NCI-H524 treated with DMSO at 0.1 percent for 48 hours (cell line): ENCODE results near the gene CAPN11.
"Not testable (repeated sequence)": the region's sequence is repeated elsewhere in the genome, so short reads cannot be mapped to it uniquely, and the experiment has no call there.

Experiments used
- DNase-seq: peaks from one replicate; lab custom pipeline; 2025; lab: John Stamatoyannopoulos, UW

The CAPN11 gene

DNA sequence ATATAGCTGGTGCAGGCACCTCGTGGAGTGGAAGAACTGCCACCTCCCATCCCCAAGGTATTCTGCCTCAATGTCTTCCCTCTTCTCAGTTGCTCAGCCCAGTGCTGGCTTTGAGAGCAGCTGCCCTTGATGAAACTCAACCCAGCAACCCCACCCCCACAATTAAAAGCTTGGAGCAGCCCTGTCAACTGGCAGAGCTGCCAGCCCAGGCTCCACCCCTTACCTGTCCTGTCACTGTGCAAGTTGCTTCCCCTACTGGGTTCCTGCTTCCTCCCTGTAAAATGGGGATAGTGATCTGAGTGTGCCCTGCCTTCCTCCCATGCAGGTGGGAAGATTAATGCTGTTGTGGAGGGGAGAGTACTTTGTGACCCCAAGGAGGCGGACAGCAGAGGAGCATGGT lies 26.7 kb upstream of the CAPN11 start:
- DNase-seq, result no peak

DNA sequence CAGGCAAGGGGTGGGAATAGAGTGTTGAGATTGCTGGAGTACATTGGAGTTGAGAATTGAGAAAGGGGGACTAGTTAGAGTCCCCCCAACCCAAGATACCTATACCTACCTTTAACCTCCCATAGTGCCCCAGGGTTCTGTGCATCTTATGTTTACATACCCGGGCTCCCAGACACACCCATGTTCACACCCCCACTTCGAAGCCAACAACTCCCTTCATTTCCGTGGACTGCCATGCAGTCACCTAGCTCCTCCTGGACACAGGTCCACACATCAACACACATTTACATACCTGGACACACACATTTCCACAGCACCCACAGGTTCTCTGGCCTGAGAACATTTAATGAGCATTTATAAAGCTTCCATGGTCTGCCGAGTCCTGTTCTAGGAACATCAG lies 26.1 kb upstream of the CAPN11 start:
- DNase-seq, result no peak

DNA sequence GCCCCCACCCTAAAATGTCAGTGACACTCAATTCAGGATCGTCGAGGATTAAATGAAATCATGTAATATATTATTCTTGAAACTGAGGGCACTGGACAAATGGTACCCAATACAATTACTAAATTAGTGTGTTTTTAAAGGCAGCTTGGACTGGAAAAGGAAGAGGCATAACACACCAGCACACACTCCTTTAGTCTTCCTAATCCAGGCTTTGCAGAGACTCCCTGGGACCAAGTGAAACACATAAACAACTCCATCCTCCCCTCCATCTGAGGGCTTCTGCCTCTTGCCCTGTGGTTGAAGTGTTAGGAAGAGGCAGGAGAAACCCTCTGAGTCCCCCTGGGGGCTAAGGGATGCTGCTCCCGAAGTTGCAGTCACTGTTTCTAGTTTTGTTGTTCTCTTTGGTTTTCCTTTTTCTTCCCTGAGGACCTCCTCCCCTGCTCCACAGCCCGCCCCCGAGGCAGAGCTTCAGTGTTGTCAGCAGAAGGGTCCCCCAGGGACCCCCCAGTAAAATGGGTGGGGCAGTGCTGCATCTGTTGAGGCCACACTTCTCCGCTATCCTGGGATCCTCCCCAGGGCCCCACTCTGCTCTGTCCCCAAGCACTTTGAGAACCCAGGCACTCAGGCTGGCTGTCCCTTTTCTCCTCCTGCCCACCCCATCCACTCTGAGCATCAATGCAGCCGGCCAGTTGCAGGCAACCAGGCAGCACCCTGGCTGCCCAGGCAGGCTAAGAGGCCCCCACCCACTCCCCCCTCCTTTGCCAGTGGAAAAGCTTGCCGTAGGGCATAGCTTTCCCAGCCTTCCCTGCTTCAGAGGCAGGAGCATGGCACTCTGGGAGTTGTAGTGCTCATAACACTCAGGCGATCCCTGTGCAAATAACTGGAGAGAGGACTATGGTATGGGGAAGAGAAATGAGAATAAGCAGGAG lies 25.4 kb upstream of the CAPN11 start:
- no peak for DNase-seq

DNA sequence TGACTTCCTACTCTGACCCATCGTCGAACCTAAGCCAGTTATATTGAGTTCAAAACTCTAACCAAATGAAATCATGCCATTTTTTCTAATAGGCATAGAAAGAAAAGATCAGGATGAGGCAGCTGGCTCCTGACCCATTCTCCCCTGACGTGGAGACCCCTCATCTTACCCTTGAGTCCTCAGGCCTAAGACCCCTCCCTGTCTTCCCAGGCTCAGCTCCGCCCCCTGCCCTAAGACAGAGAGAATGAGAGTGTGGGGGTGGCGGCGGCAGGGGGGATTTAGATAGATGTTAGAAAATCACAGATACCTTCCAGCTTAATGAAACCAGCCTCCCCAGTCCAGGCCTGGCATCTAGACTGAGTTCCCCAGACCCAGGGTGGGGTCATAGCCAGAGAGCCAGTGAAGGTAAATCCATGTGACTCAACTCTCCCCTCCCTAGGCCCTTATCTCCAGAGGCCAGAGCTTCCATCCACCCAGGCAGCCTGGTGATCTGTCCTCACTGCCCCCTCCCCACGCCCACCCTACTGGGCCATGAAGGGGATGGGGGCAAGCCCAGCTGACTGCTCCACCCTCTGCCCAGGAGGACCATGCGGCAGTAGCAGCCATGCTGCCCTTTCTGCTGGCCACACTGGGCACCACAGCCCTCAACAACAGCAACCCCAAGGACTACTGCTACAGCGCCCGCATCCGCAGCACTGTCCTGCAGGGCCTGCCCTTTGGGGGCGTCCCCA lies 24.5 kb upstream of the CAPN11 start:
- DNase-seq, result no peak

DNA sequence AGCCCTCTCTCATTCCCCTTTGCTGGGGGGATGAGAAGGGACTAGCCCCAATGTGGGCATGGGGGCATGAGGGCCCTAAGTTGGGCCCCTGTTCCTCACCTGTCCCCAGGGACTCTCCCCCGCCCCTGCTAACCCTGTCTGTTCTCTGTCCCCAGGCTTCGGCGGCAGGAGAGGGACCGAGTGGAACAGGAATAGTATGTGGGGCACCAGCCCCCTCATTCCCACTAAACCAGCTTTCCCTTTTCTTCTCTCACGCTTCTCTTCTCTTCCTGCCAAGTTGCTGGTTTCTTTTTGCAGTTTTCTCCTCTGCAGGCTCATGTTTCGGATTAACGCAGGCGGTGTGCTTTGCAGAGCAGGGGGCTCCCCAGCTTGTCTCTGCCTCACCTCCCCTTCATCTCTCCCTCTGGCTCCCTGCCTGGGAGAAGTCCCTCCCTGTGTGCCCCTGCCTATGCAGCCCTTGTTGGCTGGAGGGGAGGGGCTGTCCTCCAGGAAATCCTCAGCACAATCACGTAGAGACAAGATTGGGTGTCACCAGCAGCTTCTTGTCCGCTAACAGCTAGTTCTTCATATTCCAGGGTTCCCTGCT lies 23.4 kb upstream of the CAPN11 start:
- no peak for DNase-seq

DNA sequence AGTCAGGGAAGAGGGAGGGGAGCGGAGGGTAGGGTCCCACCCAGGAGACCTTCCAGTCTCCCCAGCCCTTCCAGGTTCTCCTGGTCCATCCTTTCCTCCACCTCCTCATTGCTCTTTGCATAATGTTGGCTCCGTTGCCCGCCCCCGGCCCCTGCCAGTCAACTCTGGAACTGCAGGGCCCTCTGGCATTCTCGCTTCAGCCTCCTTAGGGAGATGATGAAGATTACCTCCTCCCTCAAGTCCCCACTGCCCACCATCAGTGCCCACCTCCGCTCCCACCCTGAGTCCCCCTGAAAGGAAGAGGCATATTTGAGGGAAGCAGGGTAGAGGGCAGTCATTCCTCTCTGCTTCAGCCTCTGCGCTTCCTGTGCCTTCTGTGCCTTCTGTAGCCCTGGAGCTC lies 22.7 kb upstream of the CAPN11 start:
- DNase-seq, result no peak

DNA sequence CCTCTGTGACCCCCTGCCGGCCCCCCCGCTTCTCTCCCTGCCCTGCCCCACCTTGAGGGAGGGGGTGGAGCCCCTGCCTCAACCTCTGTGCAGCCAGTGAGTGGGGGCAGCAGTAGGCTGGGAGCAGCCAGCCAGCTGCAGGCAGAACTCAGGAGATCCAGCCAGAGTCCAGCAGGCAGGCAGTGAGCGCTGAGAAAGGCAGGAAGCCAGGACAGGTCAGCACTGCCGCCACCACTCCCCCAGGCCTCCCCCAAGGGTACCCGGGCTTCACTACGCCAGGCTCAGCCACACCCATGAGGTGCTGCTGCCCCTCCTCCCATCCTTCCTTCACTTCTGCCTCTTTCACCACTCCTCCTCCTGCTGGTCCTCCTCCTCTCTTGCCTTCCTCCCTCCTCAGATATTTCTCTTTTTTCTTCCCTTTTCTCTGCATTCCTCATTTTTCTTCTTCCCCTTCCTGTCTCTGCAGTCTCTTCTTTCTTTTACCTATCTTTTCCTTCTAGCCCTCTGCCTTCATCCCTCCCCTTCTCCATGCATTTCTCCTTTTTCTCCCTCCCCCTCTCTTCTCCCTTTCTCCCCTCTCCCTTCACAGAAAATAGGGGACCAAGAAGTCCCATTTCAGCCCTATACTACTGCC lies 19.8 kb upstream of the CAPN11 start:
- DNase-seq, result no peak

DNA sequence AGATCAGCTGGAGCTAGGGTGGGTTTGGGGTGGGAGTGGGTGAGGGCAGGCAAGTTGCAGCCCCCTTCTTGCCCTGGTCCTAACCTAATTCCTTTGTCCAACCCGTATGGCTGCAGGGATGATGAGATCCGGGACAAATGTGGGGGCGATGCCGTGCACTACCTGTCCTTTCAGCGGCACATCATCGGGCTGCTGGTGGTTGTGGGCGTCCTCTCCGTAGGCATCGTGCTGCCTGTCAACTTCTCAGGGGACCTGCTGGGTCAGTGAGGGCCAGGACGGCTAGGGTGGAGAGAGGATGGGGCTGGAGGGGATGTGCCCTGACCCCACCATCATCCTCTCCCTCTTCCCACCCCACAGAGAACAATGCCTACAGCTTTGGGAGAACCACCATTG lies 19.3 kb upstream of the CAPN11 start:
- no peak for DNase-seq

DNA sequence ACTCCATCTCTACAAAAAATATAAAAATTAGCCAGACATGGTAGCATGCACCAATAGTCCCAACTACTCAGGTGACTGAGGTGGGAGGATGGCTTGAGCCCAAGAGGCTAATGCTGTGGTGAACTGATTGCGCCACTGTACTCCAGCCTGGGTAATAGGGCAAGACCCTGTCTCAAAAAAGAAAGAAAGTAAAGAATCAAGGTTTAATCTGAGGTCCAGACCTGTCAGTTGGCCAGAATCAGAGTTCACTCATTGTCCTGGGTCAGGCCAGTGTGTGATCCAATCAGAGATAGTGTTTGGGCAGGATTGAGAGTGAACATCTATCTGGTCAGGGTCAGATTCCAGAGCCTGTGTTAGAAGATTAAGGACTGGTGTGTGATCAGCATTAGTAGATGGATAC lies 15.8 kb upstream of the CAPN11 start:
- DNase-seq, result no peak

DNA sequence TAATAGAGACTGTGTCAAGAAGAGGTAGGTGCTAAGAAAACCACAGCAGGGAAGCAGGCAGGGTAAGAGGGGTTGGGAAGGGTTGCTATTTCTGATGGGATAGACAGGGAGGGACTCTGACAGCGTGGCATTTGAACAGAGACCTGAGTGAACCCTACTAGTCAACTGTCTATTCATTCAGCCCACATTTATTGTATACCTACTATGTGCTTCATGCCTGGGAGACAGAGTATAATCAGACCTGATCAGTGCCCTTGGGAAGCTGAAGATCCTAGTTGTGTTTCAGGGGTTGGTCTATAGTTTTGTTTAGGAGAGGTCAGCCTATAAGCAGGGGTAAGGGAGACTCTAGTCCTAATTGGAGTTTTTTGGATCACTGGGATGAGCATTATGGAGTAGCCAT lies 14.9 kb upstream of the CAPN11 start:
- DNase-seq, result no peak

DNA sequence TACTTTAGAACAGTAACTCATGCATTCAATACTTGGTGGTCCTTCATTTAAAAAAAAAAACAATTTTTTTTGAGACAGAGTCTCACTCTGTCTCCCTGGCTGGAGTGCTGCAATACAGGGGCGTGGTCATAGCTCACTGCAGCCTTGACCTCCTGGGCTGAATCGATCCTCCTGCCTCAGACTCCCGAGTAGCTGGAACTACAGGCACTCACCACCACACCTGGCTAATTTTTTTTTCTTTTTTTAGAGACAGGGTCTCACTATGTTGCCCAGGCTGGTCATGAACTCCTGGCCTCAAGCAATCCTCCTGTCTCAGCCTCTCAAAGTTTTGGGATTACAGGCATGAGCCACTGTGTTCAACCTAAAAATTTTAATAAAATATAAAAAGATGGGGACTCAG lies 14.1 kb upstream of the CAPN11 start:
- DNase-seq, result not testable (repeated sequence)

DNA sequence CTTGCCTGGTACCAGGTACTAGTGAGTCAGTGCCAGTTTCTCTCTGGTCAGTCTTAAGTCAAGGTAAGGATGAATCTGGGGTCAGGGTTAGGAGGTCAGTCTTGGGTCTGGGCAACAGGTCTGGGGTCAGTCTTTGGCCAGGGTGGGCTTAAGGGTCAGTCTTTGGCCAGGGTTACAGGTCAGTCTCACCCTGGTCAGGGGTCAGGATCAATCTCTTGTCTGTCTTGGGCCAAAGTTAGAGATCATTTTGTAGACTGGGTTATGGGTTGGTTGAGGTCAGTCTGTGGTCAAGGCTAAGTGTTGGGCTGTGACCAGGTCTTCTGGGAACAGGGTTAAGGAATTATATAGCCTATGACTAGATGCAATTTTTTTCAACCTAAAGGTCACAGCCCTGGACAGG lies 12.8 kb upstream of the CAPN11 start:
- no peak for DNase-seq

DNA sequence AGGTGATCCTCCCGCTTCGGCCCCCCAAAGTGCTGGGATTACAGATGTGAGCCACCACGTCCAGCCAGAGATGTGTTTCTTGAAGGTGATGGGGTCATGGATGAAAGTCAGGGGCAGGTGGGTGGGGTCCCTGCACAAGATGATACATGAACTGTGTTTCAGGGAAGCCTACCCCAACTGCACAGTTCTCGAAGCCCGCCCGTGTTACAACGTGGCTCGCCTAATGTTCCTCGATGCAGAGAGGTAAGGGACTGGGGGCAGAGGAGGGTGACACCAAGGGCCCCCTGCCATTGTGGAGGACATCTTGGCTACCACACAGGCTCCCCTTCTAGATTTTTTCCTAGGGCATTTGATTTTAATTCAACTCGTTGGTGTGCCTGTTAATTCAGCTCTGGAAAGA lies 11.9 kb upstream of the CAPN11 start:
- DNase-seq, result no peak

DNA sequence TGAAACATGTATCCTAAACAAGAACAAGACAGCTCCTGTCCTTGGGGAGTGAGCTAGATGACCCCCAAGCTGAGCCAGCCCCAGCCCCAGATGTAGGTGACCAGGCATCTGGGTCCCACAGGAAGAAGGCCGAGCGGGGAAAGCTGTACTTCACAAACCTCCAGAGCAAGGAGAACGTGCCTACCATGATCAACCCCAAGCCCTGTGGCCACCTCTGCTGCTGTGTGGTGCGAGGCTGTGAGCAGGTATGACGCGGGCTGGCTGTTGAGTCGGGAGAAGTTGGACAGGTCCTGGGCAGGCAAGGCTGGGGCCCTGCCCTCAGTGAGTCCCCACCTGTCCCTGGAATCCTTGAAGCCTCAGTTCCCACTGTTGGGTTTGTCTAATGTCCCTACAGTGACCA lies 11.4 kb upstream of the CAPN11 start:
- DNase-seq, result no peak

DNA sequence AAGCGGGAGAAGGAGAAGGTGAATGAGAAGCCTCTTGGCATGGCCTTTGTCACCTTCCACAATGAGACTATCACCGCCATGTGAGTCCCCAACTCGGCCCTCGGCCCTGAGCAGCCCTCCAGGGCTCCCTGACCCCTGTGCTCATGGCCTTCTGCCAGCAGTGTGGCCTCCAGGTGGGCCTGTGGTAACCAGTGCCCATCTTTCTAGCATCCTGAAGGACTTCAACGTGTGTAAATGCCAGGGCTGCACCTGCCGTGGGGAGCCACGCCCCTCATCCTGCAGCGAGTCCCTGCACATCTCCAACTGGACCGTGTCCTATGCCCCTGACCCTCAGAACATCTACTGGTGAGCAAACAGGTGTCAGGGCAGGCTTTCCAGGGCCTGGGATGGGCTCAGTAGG lies 10.3 kb upstream of the CAPN11 start:
- no peak for DNase-seq

DNA sequence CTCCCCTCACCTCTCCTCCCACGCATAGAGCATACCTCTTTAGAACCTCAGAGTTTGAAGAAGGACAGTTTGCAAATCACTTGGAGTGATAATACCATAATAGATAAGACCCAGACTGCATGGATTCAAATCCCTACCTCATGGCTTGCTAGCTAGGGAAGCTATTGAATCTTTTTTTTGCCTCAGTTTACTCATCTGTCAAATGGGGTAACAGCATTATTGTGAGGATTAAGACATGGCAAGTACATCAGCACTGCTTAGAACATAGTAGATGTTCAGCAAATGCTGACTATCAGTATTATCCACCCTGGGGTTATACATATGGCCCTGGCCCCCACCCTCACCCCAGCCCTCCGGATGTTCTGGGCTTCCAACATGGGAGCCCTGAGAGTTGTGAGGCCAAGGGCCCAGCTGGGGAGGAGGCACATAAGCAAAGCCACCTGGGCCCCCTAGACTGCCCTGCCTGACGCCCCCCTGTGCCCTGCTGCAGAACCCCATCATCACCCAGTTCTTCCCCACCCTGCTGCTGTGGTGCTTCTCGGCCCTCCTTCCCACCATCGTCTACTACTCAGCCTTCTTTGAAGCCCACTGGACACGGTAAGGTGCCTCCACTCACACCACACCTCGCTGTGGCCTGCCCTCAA lies 9.1 kb upstream of the CAPN11 start:
- no peak for DNase-seq

DNA sequence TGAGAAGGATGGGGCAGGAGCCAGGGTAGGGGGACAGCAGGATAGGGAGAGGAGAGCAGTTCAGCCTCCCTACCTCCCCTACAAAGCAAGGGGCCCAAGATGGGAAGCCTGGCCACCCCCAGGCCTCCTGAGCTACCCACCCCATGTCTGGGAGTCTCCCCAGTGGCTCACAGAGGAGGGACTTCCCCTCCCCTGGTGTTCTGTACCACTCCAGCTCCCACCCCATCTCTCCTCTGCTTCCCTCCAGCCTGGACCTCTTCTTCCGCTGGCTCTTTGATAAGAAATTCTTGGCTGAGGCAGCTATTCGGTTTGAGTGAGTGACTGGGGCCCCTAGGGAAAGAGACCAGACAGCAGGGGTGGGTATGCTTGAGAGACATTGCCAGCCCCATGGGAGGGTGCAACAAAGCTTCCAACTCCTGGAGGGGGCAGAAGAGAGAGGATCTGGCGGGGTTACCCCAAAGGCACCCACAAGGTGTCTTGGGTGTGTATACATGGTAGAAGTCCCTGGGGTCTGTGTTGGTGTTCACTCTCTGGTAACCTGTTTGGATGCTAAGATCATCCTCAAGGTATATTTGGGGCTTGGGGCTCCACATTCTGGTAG lies 8.2 kb upstream of the CAPN11 start:
- DNase-seq, result no peak

DNA sequence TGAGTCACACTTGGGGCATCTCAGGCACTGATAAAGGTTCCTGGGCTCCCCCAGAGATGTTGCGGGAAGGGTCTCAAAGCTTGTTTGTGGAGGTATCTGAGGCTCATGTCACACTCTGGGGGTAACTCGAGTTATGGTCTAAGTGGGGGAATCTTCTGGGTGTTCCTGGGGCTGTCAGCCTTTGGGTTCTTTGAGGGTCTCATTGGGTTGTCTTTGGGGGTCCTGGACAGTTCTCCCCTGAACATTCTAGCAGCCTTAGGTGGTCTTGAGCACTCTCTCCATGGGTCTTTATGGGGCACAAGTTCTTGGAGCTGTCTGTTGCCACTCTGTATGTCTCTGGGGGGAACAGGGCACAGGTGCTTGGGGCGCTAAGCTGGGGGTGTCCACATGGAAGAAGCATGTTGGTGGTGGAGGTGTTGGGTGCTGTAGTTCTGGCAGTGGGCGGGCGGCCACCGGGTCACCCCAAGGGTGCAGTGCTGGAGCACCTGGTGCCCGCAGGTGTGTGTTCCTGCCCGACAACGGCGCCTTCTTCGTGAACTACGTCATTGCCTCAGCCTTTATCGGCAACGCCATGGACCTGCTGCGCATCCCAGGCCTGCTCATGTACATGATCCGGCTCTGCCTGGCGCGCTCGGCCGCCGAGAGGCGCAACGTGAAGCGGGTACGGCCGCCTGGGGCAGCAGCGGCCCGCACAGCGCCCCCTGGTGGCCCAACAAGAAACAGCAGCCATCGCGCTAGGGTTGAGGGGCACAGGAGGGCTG lies 7.1 kb upstream of the CAPN11 start:
- DNase-seq, result no peak

DNA sequence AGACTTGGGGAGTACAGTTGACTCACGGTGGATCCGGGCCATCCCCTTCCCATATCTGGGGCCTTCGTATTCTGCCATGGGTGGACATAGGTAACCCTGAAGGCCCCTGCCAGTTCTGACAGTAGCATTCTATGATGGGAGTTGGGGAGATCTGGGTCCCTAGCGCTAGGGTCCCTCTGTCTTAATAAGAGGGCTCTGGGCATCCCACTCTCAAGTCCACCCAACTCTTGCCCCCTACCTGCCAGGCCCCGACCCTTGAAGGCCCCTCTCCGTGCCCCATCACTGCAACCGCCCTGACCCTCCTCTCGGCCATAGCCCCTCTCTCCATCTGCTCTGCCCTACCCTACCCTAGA lies 6.5 kb upstream of the CAPN11 start:
- no peak for DNase-seq

DNA sequence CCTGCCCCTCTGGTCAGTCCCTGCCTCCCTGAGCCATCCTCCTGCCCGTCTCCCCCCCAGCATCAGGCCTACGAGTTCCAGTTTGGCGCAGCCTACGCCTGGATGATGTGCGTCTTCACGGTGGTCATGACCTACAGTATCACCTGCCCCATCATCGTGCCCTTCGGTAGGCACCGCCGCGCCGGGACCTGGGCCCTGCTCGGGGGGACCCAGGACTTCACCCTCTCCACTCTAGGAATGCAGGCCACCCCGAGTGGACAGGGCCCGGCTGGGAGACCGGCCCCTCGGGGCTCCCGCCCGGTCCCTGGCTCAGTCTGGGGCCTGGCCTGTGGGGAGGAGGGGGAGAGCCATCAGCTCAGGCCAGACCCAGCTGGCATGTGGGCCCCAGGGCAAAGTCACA lies 6.1 kb upstream of the CAPN11 start:
- no peak for DNase-seq

DNA sequence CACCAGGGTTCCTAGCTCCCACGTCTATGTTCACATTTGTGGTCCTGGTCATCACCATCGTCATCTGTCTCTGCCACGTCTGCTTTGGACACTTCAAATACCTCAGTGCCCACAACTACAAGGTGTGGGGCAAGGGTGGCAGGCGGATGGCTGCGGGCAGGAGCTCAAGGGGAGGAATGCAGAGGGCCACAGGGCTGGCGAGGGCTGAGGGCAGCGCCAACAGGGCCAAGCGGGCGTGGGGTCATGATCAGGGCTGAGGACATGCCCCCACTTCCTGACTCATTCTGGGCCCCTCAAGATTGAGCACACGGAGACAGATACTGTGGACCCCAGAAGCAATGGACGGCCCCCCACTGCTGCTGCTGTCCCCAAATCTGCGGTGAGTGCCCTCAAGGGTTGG lies 4.6 kb upstream of the CAPN11 start:
- no peak for DNase-seq
